HG03565 (cell line): ENCODE data around the gene ANKRD45.
"Not testable (repeated sequence)": the region's sequence is repeated elsewhere in the genome, so short reads cannot be mapped to it uniquely, and the experiment has no call there.

Experiments used
- ATAC-seq: cut with Tn5 transposase; IDR thresholded peaks from one replicate; pipeline ENCODE4 v1.9.1; 2021; ENCODE audit warnings: mild to moderate bottlenecking, moderate library complexity; ENCODE audit not compliant: unreplicated experiment

ANKRD45 gene

GRCh38 chr1:173646656-173647055 lies 23.0 kb downstream of the ANKRD45 start:
- no peak for ATAC-seq

- ATAC-seq: not testable (repeated sequence)
These were observed 27.1 kb downstream of the ANKRD45 start for GRCh38 chr1:173642450-173643139.

GRCh38 chr1:173639102-173639501 lies 30.5 kb downstream of the ANKRD45 start:
- no peak for ATAC-seq

GRCh38 chr1:173638043-173639021 lies 31.3 kb downstream of the ANKRD45 start:
- ATAC-seq: no peak

DNA sequence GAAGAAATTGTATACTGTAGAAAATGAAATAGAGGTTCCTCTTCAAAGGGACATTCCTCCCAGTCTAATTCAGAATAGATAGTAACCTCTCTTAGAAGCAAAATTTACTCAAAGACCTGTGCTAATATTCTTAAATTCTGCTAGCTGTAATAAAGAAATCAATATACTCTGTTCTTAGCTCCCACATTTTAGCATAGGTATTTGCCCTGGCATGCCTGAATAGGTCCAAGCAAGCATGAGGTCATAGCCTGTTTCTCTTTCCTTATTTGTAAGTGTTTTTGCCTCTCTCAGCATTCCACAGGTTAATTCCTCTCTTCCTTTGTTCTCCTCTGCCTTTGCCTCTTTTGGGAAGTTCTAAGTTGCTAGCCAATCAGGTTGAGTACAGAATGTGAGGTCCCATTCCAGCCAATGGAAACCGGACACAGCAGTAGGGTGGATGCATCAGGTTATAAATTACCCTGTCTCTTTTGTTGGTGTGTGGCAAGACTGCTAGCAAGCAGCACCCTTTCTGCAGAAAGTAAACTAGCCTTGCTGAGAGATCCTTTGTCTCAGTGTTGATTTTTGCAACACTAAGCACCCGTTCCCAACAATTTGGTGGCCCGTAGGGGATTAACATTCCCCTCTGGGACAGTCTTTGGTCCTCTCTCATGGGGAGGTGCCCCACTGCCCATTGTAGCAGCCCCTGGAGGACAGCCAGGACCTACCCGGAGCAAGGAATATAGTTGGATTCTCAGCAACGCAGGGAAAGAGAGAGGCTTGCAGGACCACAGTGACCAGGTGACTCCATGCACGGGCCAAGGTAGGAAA lies 32.2 kb downstream of the ANKRD45 start:
- ATAC-seq: not testable (repeated sequence)

GRCh38 chr1:173635116-173635515 lies 34.5 kb downstream of the ANKRD45 start, which contains the start of gene TEX50:
Gene TEX50 (plus strand): TSS chr1:173635338. CDS start chr1:173635522, 184 bp downstream.
- no peak for ATAC-seq

GRCh38 chr1:173628888-173629287 lies 40.8 kb downstream of the ANKRD45 start:
- no peak for ATAC-seq

DNA sequence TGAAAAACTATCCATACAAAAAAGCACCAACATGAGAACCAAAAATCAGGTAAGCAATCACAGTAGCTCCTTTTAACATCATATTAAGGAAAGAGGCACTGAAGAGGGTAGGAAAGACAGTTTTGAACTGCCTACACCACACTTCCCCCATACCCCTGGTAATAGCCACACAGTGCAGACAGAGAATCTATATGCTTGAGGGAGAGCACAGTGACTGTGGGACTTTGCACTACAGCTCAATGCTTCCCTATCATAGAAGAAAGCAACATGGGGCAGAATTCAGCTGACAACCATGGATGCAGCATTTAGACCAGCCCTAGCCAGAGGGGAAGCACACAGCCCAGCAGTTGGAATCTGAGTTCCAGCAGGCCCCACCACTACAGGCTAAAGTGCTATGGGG lies 42.4 kb downstream of the ANKRD45 start:
- no peak for ATAC-seq

- no peak for ATAC-seq
These were observed 52.8 kb downstream of the ANKRD45 start for GRCh38 chr1:173616859-173617258.

GRCh38 chr1:173613086-173613485 lies 56.6 kb downstream of the ANKRD45 start:
- ATAC-seq: not testable (repeated sequence)

- no peak for ATAC-seq
These were observed 61.0 kb downstream of the ANKRD45 start for GRCh38 chr1:173608503-173609216.

DNA sequence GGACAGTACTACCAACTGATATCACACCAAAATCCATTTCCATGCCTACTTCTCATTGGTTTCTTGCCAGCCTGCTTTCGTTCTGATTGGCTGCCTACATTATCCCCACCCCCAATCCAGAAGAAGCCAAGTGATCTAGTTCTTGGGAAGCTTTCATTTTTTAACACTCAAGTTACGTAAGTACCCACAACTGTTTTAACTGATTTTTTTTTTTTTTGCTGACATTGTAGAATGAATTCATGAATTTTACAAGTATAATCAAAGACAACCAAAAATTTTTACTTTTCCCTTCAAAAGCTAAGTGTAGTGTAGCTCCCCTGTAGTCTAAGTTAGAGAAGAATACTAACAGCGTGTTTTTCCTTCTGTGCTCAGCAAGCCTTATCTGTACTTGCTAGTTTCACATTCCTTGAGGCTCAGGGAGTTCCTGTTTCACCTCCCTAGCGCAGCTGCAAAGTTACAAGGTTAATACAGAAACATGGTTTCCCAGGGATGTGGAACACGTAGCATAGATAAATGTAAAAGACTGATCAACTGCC lies 66.5 kb downstream of the ANKRD45 start, which contains the start of gene SLC9C2:
Gene SLC9C2, minus strand, starts transcription at position 17 of the 536 bp plus-strand sequence. CDS start 1,296 bp downstream, outside the sequence.
- no peak for ATAC-seq

GRCh38 chr1:173601588-173601987 lies 68.1 kb downstream of the ANKRD45 start:
- ATAC-seq: peak; percentile 82

- no peak for ATAC-seq
These were observed 73.4 kb downstream of the ANKRD45 start for GRCh38 chr1:173596097-173596825.

GRCh38 chr1:173591138-173591537 lies 78.5 kb downstream of the ANKRD45 start:
- ATAC-seq: not testable (repeated sequence)

- no peak for ATAC-seq
These were observed 79.1 kb downstream of the ANKRD45 start for GRCh38 chr1:173590557-173590956.

GRCh38 chr1:173581383-173582079 lies 88.1 kb downstream of the ANKRD45 start:
- no peak for ATAC-seq

GRCh38 chr1:173580658-173581057 lies 89.0 kb downstream of the ANKRD45 start:
- no peak for ATAC-seq

- ATAC-seq: no peak
These were observed 89.6 kb downstream of the ANKRD45 start for GRCh38 chr1:173580071-173580470.
